ENCODE results near the gene PER3. TPM values are rescaled to one million over a fixed set of nuclear protein-coding genes. Genes with fewer than 3 reads are reported as not detected.

PER3 gene
- total RNA-seq, 1 experiment from 2014 or later: 9.0 TPM

DNA sequence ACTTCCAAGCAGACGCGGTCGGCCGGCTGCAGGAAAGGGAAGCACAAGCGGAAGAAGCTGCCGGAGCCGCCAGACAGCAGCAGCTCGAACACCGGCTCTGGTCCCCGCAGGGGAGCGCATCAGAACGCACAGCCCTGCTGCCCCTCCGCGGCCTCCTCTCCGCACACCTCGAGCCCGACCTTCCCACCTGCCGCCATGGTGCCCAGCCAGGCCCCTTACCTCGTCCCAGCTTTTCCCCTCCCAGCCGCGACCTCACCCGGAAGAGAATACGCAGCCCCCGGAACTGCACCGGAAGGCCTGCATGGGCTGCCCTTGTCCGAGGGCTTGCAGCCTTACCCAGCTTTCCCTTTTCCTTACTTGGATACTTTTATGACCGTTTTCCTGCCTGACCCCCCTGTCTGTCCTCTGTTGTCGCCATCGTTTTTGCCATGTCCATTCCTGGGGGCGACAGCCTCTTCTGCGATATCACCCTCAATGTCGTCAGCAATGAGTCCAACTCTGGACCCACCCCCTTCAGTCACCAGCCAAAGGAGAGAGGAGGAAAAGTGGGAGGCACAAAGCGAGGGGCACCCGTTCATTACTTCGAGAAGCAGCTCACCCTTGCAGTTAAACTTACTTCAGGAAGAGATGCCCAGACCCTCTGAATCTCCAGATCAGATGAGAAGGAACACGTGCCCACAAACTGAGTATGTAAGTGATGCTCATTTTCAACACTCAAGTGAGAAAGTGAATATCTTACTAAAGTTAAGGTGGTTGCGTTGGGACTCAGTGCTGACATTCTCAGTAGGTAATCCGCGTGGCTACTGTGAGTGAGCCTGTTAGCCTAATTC lies 43.2 kb downstream of the PER3 start:
- Mint-ChIP-seq H3K27ac (no peak overlapping the region; a peak in 3 of 7 replicates), H3K36me3 (ENCODE audit: insufficient read depth in 1 of 3, low read depth in 3 of 3) (peaks cover 2 to 27% (median 16%) of the 10 kb centered on the region in 3 experiments; a peak in 5 of 7 replicates), H3K4me3 (no peak overlapping the region), H3K4me1 (no peaks in the 10 kb centered on the region), H3K9me3 (no peaks in the 10 kb centered on the region), H3K27me3 (ENCODE audit: low read depth) (no peaks in the 10 kb centered on the region)
- Histone ChIP-seq H3K14ac (ENCODE audit: insufficient read depth, low read length) (no peak overlapping the region), H2BK12ac (ENCODE audit: insufficient read length, low read depth, low read length) (no peak overlapping the region), H3K56ac (ENCODE audit: insufficient read length, low read depth, low read length) (no peak overlapping the region), H4K5ac (ENCODE audit: insufficient read length, low read depth, low read length) (no peak overlapping the region), H3T11ph (ENCODE audit: low read length) (no peak overlapping the region), H4K20me1 (ENCODE audit: control insufficient read depth, insufficient read depth, insufficient read length) (no peaks in the 10 kb centered on the region), H3K4me2 (ENCODE audit: insufficient read depth, insufficient read length, low read length) (no peak overlapping the region), H3K79me2 (ENCODE audit: insufficient read depth, low read length) (no peaks in the 10 kb centered on the region), H3K79me1 (ENCODE audit: insufficient read depth, low read depth, low read length, poor library complexity, severe bottlenecking) (no peaks in the 10 kb centered on the region), H3K23ac (ENCODE audit: insufficient read length, low read depth, low read length) (no peak overlapping the region), H3K9ac (ENCODE audit: extremely low read depth, insufficient read length, low read length) (no peak overlapping the region), H2BK20ac (ENCODE audit: low read depth, low read length, poor library complexity, severe bottlenecking) (no peak overlapping the region), H2AK5ac (ENCODE audit: insufficient read length, low read length) (no peak overlapping the region), H3K23me2 (ENCODE audit: insufficient read length, low read depth, low read length, poor library complexity, severe bottlenecking) (no peaks in the 10 kb centered on the region), H4K91ac (ENCODE audit: insufficient read length, low read depth, low read length) (no peak overlapping the region), H2BK5ac (ENCODE audit: insufficient read length, low read length) (no peak overlapping the region), H2AFZ (ENCODE audit: low read length) (no peak overlapping the region), H3K4ac (ENCODE audit: low read depth, low read length) (no peak overlapping the region), H3K4me1 (ENCODE audit: insufficient read depth, low read length) (no peaks in the 10 kb centered on the region), H3K27me3 (ENCODE audit: insufficient read depth, low read length) (no peaks in the 10 kb centered on the region), H3K9me3 (ENCODE audit: control insufficient read depth, low read depth, low read length) (no peaks in the 10 kb centered on the region), H2BK15ac (ENCODE audit: low read depth, low read length) (no peak overlapping the region), H4K8ac (replicated peaks; ENCODE audit: insufficient read length, low read depth, low read length) (no peak overlapping the region), H2BK120ac (ENCODE audit: low read depth, low read length, poor library complexity, severe bottlenecking) (no peak overlapping the region), H3K27ac (ENCODE audit: insufficient read length, low read depth, low read length) (no peak overlapping the region), H3K18ac (ENCODE audit: insufficient read length, low read depth, low read length) (no peak overlapping the region)
- WGBS (ENCODE audit: extremely low coverage, insufficient read length, low lambda C conversion rate): no CpG with 5 or more reads among the region's 39 CpGs
- TF ChIP-seq, protein P1, sequence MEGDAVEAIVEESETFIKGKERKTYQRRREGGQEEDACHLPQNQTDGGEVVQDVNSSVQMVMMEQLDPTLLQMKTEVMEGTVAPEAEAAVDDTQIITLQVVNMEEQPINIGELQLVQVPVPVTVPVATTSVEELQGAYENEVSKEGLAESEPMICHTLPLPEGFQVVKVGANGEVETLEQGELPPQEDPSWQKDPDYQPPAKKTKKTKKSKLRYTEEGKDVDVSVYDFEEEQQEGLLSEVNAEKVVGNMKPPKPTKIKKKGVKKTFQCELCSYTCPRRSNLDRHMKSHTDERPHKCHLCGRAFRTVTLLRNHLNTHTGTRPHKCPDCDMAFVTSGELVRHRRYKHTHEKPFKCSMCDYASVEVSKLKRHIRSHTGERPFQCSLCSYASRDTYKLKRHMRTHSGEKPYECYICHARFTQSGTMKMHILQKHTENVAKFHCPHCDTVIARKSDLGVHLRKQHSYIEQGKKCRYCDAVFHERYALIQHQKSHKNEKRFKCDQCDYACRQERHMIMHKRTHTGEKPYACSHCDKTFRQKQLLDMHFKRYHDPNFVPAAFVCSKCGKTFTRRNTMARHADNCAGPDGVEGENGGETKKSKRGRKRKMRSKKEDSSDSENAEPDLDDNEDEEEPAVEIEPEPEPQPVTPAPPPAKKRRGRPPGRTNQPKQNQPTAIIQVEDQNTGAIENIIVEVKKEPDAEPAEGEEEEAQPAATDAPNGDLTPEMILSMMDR (conservative IDR thresholded peaks at IDR 0.05): no peak
- DNase-seq: no peak

All from H9 (cell line).